SIG-M5 treated with dmso at 0.1 percent for 504 hours (cell line): ENCODE measurements around the gene GATAD2A.
"Not testable (repeated sequence)": the region's sequence is repeated elsewhere in the genome, so short reads cannot be mapped to it uniquely, and the experiment has no call there.

Source experiments
- DNase-seq: peaks from one replicate; lab custom pipeline; 2025; ENCODE audit not compliant: unreplicated experiment; lab: John Stamatoyannopoulos, UW

The GATAD2A gene

DNA sequence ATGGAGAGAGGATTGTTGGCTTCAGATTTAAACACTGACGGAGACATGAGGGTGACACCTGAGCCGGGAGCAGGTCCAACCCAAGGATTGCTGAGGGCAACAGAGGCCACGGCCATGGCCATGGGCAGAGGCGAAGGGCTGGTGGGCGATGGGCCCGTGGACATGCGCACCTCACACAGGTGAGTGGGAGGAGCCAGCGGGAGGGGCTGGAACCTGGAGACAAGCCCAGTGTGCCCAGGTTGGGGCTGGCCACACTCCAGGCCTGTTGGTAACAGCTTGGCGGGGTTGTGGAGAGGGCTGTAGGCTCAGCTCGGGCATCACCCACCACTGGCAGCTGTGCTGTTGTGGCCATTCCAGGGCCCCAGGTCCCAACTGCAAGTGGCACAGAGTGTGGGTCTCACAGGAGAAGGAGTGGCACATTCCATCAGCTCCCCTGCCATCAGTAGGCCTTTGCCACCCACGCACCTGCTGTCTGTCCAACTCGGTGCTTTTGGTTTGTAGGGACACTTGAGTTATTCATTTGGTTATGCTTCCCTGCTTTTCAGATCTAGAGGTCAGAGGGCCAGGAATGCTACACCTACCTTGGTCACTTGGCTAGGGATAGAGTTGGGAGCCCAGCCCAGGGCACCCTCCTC is 60.1 kb downstream of the GATAD2A start:
- DNase-seq, result no peak

DNA sequence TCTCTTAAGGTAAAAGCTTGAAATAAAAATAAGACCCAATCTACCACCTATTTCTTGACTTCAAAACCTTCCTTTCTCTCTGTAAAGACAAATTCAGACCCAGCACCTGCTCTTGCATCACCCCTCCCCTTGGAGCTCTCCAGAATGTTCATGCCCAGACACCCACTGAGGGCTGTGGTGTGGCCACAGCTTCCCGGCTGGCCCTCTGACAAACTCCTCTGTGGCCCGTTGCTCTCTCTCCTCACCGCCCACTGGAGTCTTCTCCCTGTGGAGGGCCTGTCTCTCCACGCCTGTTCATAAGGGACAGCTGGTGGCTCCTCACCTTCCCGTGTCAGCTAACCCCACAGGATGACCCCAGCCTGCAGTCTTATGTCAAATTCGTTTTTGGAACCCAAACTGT is 60.7 kb downstream of the GATAD2A start:
- DNase-seq, result no peak

DNA sequence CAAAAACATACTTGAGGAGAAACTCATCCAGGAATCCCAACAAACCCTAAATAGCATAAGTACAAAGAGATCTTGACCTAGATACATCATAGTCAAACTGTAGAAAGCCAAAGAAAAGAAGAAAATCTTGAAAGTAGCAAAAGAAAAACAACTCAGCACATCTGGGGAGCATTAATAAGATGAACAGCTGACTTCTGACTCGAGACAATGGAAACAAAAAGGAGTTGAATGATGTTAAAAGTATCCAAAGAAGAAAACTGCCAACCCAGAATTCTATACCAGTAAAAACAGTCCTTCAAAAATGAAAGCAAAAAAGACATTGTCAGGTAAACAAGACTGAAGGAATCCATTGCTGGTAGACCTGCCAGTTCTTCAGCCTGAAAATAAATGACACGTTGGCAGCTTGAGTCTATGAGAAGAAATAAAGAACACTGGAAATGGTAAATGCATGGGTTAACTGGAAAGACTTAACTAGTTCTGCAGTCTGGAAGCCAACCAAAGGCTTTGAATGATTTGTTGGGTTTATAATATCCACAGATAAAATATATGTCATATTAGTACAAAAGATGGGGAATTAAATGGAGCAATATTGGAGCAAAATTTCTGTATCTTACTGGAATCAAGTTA is 63.1 kb downstream of the GATAD2A start:
- DNase-seq, result no peak

DNA sequence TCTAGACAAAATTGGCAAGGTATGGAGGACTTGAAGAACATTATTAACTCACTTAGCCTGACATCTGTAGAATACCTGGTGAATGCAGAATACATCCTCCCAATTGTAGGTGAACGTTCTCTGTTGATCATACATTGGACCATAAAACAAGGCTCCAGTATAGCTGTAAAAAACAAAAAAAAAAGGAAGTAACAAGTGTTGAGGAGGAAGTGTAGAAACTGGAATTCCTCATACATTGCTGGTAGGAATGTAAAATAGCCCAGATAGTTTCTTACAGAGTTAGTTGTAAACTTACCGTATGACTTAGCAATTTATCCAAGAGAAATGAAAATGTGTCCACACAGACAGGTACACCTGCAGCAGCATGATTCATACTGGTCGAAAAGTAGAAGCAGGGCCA is 65.1 kb downstream of the GATAD2A start:
- peak; percentile 33 for DNase-seq

DNA sequence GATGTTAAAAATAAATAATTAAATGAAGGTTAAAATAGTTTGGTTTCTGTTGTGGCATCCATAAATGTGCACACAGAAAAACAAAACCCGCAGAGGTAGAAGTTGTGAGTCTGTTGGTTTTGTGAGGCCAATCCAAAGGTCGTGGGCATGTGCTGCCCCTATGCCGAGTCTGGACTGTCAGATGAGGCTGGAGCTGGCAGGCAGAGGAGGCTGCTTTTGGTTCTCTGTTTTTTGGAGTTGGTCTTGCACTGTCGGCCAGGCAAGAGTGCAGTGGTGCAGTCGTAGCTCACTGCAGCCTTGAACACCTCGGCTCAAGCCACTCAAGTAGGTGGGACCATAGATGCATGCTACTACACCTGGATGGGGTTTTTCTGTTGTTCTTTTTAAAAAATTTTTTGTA is 66.2 kb downstream of the GATAD2A start:
- no peak for DNase-seq

DNA sequence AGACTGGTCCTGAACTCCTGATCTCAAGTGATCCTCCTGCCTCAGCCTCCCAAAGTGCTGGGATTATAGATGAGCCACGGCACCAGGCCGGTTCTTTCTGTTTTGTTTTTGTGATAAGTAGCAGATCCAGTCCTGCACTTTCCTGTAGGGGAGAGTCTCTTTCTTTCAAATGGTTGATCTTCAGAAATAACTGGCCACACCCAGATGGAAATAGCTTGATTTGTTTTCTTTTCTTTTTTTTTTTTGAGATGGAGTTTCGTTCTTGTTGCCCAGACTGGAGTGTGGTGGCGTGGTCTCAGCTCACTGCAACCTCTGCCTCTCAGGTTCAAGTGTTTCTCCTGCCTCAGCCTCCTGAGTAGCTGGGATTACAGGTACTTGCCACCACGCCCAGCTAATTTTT is 66.6 kb downstream of the GATAD2A start:
- DNase-seq, result not testable (repeated sequence)

DNA sequence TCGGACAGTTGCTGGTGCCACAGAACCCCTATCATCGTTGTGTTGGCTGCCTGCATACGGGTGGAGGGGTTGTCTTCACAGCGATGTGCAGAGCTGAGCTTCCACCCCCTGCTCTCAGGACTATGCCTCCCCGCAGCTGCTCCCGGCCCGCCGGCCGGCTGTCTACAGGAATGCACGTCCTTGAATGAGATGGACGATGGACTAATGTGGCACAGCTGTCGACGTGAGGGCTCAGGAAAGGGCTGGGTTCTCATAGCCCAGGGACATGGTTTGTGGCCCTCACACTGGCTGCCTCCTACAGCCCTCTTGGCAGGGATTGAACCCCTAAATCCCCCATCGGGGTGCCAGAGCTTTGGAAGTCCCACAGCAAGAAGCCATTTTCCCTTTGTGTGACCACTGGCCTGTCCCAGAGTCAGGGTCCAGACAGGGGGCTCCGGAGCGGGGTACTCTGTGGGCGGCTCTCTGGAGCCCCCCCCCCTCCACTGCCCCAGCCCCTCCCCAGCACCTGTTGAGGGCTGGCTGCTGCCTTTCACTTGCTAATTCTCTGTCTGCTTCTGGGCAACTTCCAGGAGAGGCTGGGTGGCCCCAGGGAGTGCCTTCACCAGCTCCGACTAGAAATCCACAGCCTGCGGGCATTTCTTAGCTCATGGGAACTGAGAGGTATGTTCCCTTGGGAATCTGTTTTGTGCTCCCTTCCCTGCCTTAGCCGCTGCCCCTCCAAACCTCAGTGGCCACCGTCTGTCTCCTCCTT is 69.7 kb downstream of the GATAD2A start:
- DNase-seq, result no peak

DNA sequence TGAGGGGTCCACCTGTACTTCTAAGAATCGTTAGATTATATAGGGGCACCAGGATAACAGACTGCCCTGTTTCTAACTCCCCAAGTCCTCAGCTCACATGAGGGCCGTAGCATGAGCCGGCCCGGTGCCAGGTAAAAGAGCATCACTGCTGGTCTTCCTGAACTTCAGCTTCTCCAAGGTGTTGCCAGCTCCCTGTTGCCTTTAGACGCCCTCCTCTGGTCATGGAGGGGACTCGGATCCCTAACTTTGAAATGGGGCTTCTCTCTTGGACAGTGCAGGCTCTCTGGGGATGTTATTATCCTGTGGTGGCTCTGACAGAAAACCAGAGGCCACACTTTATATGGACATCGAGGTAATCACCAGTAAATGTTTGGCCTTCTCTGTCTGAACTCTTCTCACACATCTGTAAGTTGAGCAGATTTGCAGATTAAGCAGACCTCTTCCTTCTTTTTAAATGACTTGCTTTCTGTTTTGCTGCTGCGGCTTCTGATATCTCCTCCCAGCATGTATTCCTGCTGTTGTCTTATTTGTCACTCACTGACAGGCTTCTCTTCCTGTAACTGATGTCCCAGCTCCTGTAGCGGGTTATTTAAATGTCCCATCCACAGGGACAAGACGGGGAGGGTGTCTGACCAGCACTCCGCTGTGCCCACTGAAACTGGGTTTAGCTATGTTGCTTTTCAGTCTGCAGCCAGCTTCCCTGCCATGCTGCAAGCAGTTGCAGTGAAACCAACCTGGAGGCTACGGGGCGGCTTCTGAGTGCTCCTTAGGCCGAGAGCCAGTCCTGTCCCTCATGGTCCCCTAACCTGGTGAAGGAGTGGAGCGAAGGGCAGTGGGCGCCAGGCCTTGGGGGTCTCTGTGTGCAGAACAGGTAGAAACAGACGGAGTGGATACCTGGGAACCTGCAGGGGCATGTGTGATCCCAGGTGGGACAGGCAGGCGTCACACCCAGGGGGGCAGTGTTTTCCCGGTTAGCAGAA is 70.7 kb downstream of the GATAD2A start:
- DNase-seq, result peak; percentile 46

DNA sequence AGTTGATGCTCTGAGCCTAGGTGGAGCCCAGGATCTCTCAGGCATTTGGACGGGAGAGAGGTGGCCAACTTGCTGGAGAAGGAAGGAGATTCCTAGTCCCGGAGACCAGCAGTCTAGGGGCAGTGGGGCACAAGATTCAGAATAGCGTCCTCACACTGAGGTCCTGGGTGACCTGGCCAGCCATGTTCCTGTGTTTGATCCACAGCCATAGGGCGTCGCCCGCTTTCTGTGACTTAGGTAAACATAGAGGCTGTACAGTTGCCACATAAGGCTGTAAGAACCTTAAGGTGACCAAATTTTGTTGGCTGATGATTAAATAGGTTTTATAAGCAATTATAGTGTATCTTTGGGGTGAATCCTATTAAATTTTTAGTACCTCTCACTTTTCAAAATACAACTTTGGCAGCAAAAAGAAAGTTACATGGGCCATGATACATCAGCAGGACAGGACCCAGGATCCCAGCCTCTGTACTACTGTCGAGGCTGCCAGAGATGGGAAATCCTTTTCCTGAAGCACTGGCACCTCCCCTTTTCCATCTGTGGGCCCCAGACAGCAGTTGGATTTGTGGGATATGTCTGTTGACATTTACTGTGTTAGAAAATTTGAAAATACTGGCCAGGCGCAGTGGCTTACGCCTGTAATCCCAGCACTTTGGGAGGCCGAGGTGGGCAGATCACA is 72.4 kb downstream of the GATAD2A start:
- DNase-seq, result no peak

DNA sequence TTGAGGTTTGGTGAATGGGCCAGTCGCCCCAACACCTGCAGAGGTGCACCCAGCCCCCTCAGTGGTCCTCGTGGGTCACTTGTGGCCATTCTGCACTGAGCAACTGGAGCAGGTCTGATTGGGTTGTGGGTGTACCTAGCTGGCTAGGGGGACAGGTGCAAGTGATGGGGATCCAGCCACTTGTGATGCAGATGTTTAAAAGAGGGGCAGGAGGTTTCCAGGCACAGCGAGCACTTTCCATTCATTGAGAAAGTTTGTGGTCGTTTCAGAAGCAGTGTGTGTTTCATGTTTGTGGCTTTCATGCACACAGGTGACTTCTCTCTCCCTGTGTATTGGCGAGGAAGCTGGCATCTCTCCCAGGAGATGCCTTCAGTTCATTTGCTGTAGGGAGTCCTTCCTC is 75.2 kb downstream of the GATAD2A start:
- DNase-seq, result no peak

DNA sequence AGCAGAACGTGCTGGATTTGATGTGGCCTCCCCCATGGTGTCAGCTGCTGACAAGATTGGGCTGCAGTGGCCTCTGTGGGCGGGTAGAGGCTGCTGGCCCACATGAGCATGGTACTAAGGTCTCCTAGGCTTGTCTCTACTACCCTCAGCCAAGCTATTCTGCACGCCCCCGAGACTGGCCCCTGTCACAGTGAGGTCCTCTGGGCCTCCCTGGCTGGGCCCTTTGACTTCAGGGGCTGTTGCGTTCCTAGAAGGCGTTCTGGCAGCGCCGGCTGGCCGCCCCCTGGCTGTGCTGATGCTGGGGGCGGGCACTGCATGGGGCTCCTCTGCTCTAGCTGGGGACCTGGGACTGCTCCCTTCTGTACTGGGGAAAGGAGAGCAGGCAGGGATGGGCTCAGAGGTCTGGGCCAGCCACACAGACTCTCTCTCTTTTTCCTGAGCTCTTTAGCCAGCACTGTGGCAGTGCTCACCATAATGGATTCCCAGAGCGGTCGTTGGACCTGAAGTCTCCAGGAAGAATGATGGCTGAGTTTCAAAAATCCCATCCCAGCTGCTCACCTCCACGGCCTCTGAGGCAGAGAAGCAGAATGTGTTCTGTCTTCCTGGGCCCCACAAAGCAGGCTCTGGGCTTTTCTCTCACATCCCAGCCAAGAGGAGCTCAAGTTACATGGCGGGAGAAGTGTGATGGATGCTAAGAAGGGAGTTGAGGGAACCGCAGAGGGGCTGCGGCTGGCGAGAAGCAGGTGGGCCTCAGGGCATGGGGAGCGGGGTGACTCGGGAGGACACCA is 77.5 kb downstream of the GATAD2A start:
- DNase-seq, result no peak

DNA sequence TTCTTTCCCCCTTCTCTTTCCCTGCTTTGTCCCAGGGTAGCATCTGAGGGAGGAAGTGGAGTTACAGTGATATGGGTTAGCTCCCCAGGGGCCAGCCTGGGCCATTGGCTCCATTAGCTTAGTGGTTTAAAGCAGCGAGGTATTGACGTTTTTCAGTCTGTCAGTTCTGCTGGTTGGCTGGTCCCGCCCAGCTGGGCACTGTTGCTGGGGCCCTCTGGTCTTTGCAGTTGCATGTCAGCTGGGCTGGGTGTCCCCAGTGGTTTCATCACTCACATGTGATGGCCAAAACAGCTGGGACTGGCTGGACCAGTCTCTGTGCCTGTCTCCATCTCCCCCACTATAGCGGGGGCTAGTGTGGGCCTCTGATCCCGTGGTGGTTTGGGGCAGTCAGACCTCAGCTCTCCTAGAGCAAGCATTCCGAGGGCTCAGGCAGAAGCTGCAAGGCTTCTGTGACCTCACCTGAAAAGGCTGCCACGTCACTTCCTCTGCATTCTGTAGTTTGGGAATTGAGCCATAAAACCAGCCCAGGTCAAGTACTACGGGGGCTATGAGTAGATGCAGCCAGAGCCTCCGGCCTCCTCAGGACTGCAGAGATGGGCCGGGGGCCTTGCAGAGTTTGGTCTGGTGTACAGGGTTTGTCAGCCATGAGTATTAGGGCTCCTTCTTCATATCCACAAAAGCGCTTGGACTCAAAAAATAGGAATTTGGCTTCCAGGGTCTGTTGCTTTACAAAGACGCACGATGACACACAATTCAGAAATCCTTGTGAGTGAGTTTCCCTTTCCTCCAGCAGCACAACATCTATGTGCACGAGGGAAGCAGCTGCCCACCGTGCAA is 79.9 kb downstream of the GATAD2A start:
- DNase-seq, result no peak

DNA sequence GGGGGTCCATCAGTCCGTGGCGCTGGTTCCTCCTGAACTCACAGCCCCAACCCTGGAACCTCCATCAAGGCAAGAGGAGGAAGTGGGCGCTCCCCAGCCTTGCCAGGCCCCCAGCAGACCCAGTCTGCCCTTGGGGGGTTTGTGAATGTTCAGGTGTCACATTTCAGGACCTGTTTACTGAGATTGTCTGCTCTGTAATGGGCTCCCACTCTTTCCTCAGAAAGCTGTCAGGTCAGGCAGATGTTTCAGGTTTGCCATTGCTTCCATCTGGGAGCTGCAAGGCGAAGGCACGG is 80.5 kb downstream of the GATAD2A start:
- DNase-seq, result no peak

DNA sequence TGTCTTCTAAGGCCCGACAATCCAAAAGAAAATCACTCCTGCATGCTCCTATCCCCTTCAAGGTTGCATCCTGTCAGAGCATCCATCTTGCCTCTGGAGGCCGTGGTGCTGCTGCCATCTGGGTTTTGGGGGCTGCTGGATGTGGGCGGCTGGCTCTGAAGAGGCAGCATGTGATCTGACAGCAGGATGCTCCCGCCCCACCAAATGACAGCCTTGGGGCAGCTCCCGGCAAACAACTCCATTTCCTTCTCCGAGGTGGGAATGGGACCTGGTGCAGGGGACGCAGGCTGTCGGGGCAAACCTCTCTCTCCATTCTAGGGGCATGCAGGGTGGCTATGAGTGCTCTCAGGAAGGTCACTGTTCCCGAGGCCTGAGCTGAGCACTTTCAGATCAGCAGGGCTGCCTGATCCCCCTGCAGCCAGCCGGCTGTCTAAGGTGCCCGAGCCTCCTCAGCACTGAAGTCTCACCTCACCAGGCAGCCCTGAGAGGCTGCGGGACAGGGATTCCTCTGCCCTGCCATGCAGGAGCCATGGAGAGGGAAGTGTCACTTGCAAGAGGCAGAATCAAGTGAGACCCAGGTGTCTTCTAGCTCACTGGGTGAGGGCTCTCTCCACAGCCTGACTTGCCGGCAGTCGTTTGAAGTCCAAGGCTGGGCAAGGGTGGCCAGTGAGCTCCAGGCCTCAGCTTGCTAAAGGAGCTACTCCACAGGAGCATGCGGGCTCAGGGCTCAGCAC is 81.0 kb downstream of the GATAD2A start:
- DNase-seq, result no peak

DNA sequence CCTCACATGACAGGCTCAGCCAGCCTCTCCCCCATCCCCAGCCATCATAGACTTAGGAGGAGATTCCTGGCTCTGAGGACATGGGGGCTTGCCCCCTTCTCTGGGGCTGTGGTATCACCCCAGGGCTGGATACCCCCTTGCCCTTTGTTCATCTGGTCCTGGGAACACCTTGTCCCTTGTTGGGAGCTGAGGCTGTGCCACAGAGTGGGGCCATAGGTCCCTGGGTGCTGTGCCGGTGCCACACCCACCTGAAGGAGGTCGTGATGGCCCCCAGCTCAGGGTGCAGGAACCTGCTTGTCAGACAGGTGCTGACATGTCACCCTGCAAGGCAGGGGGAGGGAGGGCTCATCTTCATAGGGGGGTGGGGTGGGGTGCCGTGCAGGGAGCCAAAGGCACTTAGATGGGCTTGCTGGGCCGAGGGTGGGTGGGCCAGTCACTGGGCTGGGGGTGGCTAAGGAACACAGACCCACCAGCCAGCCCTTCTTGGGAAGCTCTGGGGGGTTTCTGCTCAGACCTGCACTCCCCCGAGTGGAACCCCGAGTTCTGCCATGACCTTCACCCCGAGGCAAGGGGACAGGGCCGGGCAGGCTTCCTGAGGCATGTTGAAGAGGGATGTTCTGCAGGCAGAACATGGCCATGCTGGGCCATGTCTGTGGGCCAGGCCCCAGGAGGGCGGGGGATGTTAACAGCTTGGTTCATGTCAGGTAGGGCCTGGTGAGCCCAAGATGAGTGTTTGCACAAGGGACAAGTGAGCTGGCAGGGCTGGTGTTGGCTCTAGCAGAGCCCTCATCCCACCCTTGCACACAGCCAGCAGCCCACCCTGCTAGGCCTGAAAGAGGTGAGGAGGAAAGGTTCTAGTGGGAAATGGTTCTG is 81.8 kb downstream of the GATAD2A start:
- DNase-seq, result no peak

DNA sequence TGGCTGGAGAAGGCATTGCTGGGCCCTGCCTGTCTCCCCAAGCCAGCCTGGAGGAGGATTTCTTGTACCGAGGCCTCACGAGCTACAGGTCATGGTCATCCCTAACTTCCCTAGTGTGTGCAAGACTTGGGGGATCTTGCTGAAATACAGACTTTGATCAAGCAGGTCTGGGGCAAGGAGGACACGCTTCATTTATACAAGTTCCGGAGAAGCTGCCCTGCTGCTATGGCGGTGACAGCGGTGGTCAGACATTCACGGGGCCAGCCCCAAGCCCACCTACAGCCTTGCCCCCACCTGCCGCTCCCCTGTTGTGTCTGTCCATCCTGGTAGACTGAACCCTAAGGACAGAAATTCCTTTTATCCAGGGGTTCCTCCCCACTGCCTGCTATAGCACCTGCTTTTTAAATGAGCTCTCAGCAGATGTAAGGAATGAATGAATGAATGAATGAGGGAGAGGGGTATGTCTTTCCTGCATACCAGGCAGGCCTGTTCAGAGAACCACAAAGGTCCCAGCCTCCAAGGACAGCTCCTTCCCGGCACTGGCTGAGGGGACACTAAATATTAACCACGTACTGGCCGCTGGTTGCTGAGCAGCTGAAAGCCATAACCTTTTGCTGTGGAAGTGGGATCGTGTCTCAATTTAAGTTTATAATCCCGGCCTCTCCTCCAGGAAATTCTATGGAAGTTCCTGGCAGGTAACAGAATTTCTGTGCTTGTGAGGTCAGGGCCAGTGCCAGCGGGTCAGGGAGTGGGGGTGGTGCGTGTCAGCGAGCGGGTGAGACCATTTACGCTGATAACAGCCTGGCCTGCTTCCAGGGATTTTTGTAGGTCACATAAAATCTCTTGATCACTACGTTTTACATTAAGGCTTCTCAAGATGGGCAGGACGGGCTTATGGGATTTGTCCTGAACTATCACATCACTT is 82.7 kb downstream of the GATAD2A start:
- DNase-seq, result no peak
